ENCODE data around the gene TTC33. TPM values are rescaled to one million over a fixed set of nuclear protein-coding genes. Genes with fewer than 3 reads are reported as not detected.

Gene TTC33
- total and polyA plus RNA-seq, 4 donors, result 5.3 to 30.5 (median 7.8) TPM

DNA sequence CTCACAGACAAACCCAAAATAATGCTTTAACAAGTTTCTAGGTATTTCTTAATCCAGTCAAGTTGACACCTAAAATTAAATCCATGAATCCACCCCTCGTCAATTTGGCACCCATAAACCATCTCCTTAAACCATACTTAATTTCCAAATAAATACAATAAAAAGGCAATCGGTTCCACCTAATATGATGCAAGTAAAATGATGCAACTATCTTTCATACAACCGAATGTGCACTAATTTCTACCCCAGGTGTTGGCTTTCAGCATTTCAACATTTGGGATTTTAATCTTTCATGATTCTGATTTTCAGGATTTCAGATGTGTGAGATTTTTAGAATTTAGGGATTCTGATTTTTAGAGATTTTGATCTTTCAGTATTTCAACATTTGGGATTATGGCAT, 25.1 kb upstream of the TTC33 start:
- Histone ChIP-seq H3K4me1 (ENCODE audit: control insufficient read depth in 5 of 5, insufficient read depth in 5 of 5, low read length in 5 of 5) (peaks cover 0 to 16% (median 0%) of the 10 kb centered on the region in 5 donors), H3K9ac (ENCODE audit: insufficient read depth in 1 of 2, low read length in 2 of 2) (no peak overlapping the region), H3K27ac (ENCODE audit: low read depth in 1 of 2, low read length in 1 of 2) (no peak overlapping the region), H3K36me3 (ENCODE audit: control insufficient read depth in 4 of 4, insufficient read depth in 4 of 4, low read length in 4 of 4) (peaks cover 0 to 10% (median 7%) of the 10 kb centered on the region in 4 donors), H3K27me3 (ENCODE audit: control insufficient read depth in 3 of 3, insufficient read depth in 3 of 3, low read length in 2 of 3) (no peaks in the 10 kb centered on the region), H3K9me3 (ENCODE audit: control insufficient read depth in 4 of 4, insufficient read depth in 3 of 4, low read length in 3 of 4) (no peaks in the 10 kb centered on the region), H3K4me3 (no peak overlapping the region)
- WGBS, 2 donors, result 49 to 82% methylated on average over 3 of the region's 3 CpGs
- TF ChIP-seq, protein P1, sequence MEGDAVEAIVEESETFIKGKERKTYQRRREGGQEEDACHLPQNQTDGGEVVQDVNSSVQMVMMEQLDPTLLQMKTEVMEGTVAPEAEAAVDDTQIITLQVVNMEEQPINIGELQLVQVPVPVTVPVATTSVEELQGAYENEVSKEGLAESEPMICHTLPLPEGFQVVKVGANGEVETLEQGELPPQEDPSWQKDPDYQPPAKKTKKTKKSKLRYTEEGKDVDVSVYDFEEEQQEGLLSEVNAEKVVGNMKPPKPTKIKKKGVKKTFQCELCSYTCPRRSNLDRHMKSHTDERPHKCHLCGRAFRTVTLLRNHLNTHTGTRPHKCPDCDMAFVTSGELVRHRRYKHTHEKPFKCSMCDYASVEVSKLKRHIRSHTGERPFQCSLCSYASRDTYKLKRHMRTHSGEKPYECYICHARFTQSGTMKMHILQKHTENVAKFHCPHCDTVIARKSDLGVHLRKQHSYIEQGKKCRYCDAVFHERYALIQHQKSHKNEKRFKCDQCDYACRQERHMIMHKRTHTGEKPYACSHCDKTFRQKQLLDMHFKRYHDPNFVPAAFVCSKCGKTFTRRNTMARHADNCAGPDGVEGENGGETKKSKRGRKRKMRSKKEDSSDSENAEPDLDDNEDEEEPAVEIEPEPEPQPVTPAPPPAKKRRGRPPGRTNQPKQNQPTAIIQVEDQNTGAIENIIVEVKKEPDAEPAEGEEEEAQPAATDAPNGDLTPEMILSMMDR (IDR thresholded peaks at IDR 0.05; ENCODE audit: control extremely low read depth, extremely low read depth), result no peak
- no peak for DNase-seq
- no peak for ATAC-seq (ENCODE audit: insufficient read depth, low FRiP score)

GRCh38 chr5:40780199-40780598, 24.4 kb upstream of the TTC33 start:
- Histone ChIP-seq H3K9me3 (ENCODE audit: control insufficient read depth in 4 of 4, insufficient read depth in 3 of 4, low read length in 3 of 4) (no peaks in the 10 kb centered on the region), H3K27ac (ENCODE audit: low read depth in 1 of 2, low read length in 1 of 2) (no peak overlapping the region), H3K27me3 (ENCODE audit: control insufficient read depth in 3 of 3, insufficient read depth in 3 of 3, low read length in 2 of 3) (no peaks in the 10 kb centered on the region), H3K4me3 (no peak overlapping the region), H3K9ac (ENCODE audit: insufficient read depth in 1 of 2, low read length in 2 of 2) (no peak overlapping the region), H3K36me3 (ENCODE audit: control insufficient read depth in 4 of 4, insufficient read depth in 4 of 4, low read length in 4 of 4) (peaks cover 0 to 13% (median 8%) of the 10 kb centered on the region in 4 donors), H3K4me1 (ENCODE audit: control insufficient read depth in 5 of 5, insufficient read depth in 5 of 5, low read length in 5 of 5) (peaks cover 0 to 17% (median 0%) of the 10 kb centered on the region in 5 donors)
- ATAC-seq (ENCODE audit: insufficient read depth, low FRiP score), result no peak
- DNase-seq, result no peak
- 77 to 85% methylated on average over 5 of the region's 5 CpGs for WGBS, 2 donors
- TF ChIP-seq, protein P1 (IDR thresholded peaks at IDR 0.05; ENCODE audit: control extremely low read depth, extremely low read depth), result no peak

DNA sequence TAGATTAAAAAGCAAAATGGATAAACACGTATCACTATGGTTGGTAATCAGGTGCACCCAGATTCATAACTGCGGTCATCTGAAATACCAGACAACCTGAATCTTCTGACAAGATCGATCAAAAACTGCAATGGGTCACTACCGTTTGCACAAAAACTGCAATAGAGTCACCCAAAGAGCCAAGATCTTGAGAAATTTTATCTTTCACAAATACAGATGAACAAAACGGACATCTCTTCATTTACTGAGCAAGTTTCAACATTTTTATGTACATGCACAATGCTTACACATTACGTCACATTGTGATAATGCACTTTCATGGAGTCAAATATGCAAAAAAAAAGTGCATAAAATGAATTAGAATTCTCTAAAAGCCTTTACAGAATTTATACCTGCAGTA, 23.8 kb upstream of the TTC33 start:
- no peak for ATAC-seq (ENCODE audit: insufficient read depth, low FRiP score)
- Histone ChIP-seq H3K9me3 (ENCODE audit: control insufficient read depth in 4 of 4, insufficient read depth in 3 of 4, low read length in 3 of 4) (no peaks in the 10 kb centered on the region), H3K4me1 (ENCODE audit: control insufficient read depth in 5 of 5, insufficient read depth in 5 of 5, low read length in 5 of 5) (peaks cover 0 to 17% (median 0%) of the 10 kb centered on the region in 5 donors), H3K9ac (ENCODE audit: insufficient read depth in 1 of 2, low read length in 2 of 2) (no peak overlapping the region), H3K4me3 (no peak overlapping the region), H3K27ac (ENCODE audit: low read depth in 1 of 2, low read length in 1 of 2) (no peak overlapping the region), H3K36me3 (ENCODE audit: control insufficient read depth in 4 of 4, insufficient read depth in 4 of 4, low read length in 4 of 4) (peaks cover 0 to 19% (median 9%) of the 10 kb centered on the region in 4 donors), H3K27me3 (ENCODE audit: control insufficient read depth in 3 of 3, insufficient read depth in 3 of 3, low read length in 2 of 3) (no peaks in the 10 kb centered on the region)
- WGBS, 2 donors, result 58 to 86% methylated on average over 6 of the region's 6 CpGs
- DNase-seq, result no peak
- TF ChIP-seq, protein P1 (IDR thresholded peaks at IDR 0.05; ENCODE audit: control extremely low read depth, extremely low read depth), result no peak

DNA sequence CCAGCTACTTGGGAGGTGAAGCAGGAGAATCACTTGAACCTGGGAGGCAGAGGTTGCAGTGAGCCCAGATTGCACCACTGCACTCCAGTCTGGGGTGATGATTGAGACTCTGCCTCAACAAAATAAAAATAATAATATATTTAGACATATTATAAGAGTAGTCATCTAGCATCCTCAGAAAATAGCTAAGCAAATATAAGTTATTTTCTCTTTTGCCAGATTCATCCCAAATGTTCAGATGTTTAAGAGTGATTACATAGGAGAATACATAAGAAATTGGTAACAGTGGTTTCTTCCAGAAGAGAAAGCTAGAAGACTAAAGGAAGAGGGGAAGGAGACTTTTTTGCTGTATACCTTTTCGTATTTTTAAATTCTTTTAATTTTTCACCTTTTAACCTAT, 22.4 kb upstream of the TTC33 start:
- Histone ChIP-seq H3K27ac (ENCODE audit: low read depth in 1 of 2, low read length in 1 of 2) (no peak overlapping the region), H3K36me3 (ENCODE audit: control insufficient read depth in 4 of 4, insufficient read depth in 4 of 4, low read length in 4 of 4) (peaks cover 0 to 22% (median 16%) of the 10 kb centered on the region in 4 donors), H3K4me1 (ENCODE audit: control insufficient read depth in 5 of 5, insufficient read depth in 5 of 5, low read length in 5 of 5) (peaks cover 0 to 14% (median 0%) of the 10 kb centered on the region in 5 donors), H3K9me3 (ENCODE audit: control insufficient read depth in 4 of 4, insufficient read depth in 3 of 4, low read length in 3 of 4) (no peaks in the 10 kb centered on the region), H3K4me3 (no peak overlapping the region), H3K27me3 (ENCODE audit: control insufficient read depth in 3 of 3, insufficient read depth in 3 of 3, low read length in 2 of 3) (no peaks in the 10 kb centered on the region), H3K9ac (ENCODE audit: insufficient read depth in 1 of 2, low read length in 2 of 2) (no peak overlapping the region)
- TF ChIP-seq, protein P1 (IDR thresholded peaks at IDR 0.05; ENCODE audit: control extremely low read depth, extremely low read depth), result no peak
- WGBS, 2 donors, result 98 to 100% methylated on average over 1 of the region's 1 CpG
- DNase-seq (no peak), ATAC-seq (ENCODE audit: insufficient read depth, low FRiP score) (no peak)
